Embryonic facial prominence (tissue), 1 donor: ENCODE results near the gene WFDC10A.
"Not testable (repeated sequence)": the region's sequence is repeated elsewhere in the genome, so short reads cannot be mapped to it uniquely, and the experiment has no call there.

ENCODE experiments used
- DNase-seq: peaks from one replicate; pipeline ENCODE4 v3.0.0-alpha.2; 2016; ENCODE audit errors: extremely low spot score

The WFDC10A gene

GRCh38 chr20:45647441-45648050, 18.0 kb downstream of the WFDC10A start:
- DNase-seq = no peak

GRCh38 chr20:45649312-45649863, 19.8 kb downstream of the WFDC10A start:
- DNase-seq = no peak

- DNase-seq = not testable (repeated sequence)
These were observed 22.2 kb downstream of the WFDC10A start for GRCh38 chr20:45651726-45652125.

GRCh38 chr20:45657038-45657437, 27.5 kb downstream of the WFDC10A start:
- not testable (repeated sequence) for DNase-seq

GRCh38 chr20:45670139-45670538, 40.6 kb downstream of the WFDC10A start, which contains the start of gene WFDC11:
Gene WFDC11 (minus strand): TSS chr20:45670239. CDS start chr20:45650600, 19,639 bp downstream.
- no peak for DNase-seq

- DNase-seq = no peak
These were observed 43.2 kb downstream of the WFDC10A start for GRCh38 chr20:45672765-45673164.

- no peak for DNase-seq
These were observed 50.1 kb downstream of the WFDC10A start for GRCh38 chr20:45679650-45680049.
